Fibroblast of lung (primary cell): Measurements from ENCODE around the gene PIK3R1.

Experiments
- EZH2 ChIP-seq: IDR thresholded peaks from 2 replicates; pipeline ENCODE4 v1.5.1; 2012; ENCODE audit warnings: low read length, control low read depth, mild to moderate bottlenecking; ENCODE audit errors: missing control alignments
- TF ChIP-seq, protein P1 (sequence below), 2 donors: IDR thresholded peaks in 1 of 2; conservative IDR thresholded peaks in 1 of 2; 1 replicate in 1 of 2; 2 replicates in 1 of 2; pipeline ENCODE4 v1.5.1; 2011 to 2012; ENCODE audit warnings: low read length in 2 of 2, control low read depth in 1 of 2, inconsistent platforms in 1 of 2, low read depth in 1 of 2, mild to moderate bottlenecking in 1 of 2

DNA sequence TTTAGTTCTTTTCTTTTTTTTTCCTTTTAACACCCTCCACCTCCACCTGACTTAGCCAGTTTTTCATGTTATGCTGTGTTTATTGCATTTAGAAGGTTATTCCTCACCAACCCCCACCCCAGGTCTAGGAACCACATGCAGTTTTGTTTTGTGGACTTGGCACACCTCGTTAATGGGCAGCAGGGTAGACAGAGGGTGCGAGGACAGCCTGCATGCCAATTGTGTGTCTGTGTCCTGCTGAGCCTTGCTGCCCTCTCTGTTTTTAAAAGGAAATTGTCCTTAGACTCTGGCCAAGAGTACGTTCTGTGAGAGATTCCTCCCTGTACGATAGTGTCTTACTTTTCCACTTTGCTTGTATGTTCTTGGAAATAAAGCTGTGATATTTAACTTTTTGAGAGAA is 13.9 kb downstream of the PIK3R1 start:
- no peak for TF ChIP-seq EZH2
- TF ChIP-seq, protein P1, sequence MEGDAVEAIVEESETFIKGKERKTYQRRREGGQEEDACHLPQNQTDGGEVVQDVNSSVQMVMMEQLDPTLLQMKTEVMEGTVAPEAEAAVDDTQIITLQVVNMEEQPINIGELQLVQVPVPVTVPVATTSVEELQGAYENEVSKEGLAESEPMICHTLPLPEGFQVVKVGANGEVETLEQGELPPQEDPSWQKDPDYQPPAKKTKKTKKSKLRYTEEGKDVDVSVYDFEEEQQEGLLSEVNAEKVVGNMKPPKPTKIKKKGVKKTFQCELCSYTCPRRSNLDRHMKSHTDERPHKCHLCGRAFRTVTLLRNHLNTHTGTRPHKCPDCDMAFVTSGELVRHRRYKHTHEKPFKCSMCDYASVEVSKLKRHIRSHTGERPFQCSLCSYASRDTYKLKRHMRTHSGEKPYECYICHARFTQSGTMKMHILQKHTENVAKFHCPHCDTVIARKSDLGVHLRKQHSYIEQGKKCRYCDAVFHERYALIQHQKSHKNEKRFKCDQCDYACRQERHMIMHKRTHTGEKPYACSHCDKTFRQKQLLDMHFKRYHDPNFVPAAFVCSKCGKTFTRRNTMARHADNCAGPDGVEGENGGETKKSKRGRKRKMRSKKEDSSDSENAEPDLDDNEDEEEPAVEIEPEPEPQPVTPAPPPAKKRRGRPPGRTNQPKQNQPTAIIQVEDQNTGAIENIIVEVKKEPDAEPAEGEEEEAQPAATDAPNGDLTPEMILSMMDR (conservative IDR thresholded peaks at IDR 0.05 in 1 of 2, IDR thresholded peaks at IDR 0.05 in 1 of 2; ENCODE audit: low read depth in 1 of 2, low read length in 2 of 2) = no peak
